Left renal cortex interstitium (tissue), 4 donors: ENCODE measurements around the gene TTPAL. TPM values are rescaled to one million over a fixed set of nuclear protein-coding genes. Genes with fewer than 3 reads are reported as not detected.

Source experiments
- DNase-seq, 4 donors: peaks; one replicate each; pipeline ENCODE4 v3.0.0-alpha.2; 2013; ENCODE audit warnings: low read depth in 4 of 4, low spot score in 2 of 4, missing footprints in 1 of 4
- polyA plus RNA-seq, 4 donors: library from polyadenylated mRNA; unstranded; fragments of 120-200 nt; gene quantifications; one replicate each; pipeline ENCODE4 v1.2.1, GENCODE V29; 2013; ENCODE audit not compliant: insufficient read length in 4 of 4

The TTPAL gene, protein sequence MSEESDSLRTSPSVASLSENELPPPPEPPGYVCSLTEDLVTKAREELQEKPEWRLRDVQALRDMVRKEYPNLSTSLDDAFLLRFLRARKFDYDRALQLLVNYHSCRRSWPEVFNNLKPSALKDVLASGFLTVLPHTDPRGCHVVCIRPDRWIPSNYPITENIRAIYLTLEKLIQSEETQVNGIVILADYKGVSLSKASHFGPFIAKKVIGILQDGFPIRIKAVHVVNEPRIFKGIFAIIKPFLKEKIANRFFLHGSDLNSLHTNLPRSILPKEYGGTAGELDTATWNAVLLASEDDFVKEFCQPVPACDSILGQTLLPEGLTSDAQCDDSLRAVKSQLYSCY
- polyA plus RNA-seq, result 10 to 100 TPM; 10.9 to 15.2 (median 13.2) TPM

DNA sequence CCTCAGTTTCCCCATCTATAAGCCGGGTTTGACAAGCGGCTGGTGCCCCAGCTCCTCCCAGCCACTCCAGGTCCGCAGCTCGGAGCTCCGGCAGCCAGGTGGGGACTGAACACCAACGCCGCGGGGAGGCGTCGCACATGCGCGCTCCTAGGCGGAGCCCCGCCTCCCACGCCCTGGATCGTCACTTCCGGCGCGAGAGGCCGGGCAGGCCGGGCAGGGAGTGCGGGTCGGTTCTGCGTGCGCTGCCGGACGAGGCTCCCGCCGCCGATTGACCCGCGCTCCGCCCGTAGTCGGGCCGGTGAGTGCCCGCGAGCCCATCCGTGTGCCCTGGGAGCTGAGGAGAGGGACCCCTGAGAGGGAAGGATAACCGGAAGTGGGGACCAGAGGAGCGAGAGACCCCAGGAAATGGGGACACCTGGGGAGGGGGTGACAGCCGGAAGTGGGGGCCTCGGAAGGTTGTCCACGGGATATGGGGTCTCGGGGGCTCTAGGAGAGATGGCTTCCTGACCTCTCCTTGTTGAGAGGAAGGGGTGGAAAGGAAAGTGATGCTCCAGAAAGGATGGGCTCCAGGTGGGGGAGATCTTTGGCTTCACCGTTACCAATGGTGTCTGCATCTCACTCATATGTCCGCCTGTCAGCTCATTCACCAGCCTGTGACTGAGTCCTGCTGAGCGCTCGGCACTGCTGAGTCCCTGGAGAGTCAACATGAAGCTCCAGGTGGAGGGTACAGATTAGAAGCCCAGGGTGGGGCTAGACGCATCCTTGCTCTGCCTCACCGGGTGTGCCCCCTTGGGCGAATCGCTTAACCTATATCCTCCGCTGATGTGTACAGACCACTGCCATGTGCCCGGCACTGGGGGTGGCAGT is at the start of gene TTPAL:
TSS of gene TTPAL (plus strand) at position 181 of the 867 bp plus-strand sequence. CDS start 4,126 bp downstream, outside the sequence.
- peak; percentile 70 to 84 (median 76) for DNase-seq

DNA sequence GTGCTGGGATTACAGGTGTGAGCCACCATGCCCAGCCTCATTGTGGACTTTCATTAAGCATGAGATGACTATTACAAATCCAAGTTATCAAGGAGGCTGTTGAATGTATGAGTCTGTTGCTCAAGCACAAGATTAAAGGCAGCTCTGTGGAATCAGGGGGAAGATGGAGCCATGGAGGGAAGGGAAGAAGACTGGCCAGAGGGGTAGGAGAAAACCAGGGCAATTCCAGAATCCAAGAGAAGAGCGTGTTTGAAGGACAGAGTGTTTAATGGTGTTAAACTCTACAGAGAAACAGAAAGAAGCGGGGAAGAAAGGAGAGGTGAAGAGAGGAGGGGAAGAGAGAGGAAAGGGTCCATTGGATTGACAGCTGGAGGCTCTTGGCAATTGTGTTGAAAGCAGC is 49.8 kb upstream of the TTPAL start:
- DNase-seq, result no peak

DNA sequence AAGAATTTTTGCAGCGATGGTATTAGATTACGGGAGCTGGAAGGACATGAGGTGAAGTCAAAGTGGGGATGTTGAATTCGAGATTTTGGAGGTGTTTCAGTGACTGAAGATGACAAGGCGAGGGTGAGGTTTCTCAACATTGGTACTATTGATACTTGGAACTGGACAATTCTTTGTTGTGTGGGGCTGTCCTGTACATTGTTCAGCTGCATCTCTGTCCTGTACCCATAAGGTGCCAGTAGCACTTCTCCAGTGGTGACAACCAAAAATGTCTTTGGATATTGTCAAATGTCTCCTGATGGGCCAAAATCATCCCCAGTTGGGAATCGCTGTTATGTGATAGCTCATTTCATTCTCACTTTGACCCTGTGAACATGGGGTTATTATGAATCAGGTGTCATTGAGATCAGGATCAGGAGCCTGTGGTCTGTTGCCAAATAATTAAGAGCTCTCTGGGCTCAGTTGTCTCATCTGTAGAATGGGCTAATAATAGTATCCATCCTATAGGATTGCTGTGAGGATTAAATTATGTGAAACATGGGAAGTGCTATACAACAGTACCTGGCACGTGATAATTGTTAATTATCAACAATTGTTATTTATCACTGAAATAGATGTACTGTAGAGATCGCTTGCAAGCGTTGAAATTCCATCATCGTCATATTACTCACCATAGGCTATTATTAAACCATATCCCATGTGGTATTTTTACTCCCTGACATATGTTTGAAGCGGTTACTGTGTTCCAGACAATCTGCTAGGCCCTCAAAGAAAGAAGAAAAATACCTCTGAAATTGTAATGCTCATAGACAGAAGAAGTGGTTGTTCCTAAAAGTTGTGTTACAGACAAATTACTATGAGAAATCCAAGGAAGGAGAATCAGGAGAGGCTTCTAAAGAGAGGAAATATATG is 48.5 kb upstream of the TTPAL start:
- DNase-seq, result no peak

DNA sequence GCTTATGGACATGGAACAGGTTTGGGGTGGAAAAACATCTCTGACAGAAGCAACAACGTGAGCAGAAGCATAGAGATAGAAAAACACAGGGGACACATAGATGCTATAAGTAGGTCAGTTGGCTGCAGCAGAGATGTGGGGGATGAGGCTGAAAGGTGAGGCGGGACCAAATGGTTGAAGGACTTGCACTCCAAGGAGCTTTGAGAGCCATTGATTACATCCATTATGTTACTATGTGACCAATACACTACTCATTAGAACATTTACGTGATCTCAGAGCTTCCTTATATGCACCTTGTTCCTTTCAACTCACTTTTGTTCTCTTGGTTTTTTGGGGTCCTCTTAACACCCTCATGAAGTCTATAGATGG is 47.9 kb upstream of the TTPAL start:
- DNase-seq, result no peak

DNA sequence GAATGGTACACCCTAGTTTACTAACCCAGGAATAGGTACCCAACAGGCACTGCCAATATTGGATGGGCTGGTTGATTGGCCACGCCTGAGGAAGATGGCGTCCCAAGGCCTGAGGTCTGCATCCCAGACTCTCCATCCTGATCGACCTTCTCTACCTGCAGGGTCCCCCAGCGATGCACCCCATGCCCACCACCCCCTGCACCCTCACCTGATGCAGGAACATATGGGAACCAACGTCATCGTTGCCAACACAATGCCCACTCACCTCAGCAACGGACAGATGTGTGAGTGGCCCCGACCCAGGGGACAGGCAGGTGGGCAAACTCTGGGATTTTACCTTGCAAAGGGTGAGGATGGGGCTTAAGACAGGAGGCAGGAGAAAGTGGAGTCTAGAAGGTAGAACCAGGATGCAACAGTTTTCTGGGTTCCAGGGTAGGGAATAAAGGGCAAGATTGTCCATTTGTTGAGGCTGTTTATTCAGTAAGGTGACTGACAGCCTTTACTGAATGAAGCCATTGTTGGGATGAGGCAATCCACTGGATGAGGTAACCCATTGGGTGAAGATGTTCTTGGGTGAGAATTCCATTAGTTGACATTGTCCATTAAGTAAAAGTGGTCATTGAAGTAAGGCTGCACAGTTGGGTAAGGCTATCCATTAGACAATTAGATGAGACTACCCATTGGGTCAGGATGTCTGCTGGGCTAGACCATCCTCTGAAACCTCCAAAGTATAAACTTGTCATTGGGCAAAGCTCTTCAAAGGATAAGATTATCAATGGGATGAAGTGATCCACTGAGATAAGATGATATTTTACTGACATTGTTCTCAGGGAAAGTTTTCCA is 47.3 kb upstream of the TTPAL start:
- DNase-seq, result no peak

DNA sequence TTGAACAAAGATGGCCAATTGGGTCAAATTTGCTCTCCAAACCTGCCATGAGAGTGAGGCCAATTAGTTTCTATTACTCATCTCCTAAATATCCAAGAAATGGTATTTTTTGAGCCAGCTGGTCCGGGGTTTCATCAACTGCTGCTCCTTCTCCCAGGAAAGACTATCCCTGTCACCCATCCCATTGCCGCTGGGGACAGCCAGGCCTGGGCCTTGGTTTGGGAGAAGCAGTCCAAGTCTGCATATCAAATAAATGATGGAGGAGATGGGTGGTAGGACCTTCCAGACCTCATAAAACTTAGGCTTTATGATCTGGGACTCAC is 46.7 kb upstream of the TTPAL start:
- no peak for DNase-seq

DNA sequence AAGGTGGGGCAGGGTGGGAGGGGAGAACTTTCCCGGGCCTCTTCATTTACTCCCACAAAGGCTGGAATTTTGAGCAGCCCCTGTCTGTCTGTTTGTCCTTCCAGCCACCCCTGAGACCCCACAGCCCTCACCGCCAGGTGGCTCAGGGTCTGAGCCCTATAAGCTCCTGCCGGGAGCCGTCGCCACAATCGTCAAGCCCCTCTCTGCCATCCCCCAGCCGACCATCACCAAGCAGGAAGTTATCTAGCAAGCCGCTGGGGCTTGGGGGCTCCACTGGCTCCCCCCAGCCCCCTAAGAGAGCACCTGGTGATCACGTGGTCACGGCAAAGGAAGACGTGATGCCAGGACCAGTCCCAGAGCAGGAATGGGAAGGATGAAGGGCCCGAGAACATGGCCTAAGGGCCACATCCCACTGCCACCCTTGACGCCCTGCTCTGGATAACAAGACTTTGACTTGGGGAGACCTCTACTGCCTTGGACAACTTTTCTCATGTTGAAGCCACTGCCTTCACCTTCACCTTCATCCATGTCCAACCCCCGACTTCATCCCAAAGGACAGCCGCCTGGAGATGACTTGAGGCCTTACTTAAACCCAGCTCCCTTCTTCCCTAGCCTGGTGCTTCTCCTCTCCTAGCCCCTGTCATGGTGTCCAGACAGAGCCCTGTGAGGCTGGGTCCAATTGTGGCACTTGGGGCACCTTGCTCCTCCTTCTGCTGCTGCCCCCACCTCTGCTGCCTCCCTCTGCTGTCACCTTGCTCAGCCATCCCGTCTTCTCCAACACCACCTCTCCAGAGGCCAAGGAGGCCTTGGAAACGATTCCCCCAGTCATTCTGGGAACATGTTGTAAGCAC is 46.0 kb upstream of the TTPAL start:
- no peak for DNase-seq

DNA sequence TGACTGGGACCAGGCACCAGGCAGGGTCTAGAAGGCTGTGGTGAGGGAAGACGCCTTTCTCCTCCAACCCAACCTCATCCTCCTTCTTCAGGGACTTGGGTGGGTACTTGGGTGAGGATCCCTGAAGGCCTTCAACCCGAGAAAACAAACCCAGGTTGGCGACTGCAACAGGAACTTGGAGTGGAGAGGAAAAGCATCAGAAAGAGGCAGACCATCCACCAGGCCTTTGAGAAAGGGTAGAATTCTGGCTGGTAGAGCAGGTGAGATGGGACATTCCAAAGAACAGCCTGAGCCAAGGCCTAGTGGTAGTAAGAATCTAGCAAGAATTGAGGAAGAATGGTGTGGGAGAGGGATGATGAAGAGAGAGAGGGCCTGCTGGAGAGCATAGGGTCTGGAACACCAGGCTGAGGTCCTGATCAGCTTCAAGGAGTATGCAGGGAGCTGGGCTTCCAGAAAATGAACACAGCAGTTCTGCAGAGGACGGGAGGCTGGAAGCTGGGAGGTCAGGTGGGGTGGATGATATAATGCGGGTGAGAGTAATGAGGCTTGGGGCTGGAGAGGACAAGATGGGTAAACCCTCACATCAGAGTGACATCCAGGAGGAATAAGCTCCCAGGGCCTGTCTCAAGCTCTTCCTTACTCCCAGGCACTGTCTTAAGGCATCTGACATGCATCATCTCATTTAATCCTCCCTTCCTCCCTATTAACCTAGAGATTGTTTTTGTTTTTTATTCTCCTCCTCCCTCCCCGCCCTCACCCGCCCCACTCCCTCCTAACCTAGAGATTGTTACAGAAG is 45.2 kb upstream of the TTPAL start:
- no peak for DNase-seq

DNA sequence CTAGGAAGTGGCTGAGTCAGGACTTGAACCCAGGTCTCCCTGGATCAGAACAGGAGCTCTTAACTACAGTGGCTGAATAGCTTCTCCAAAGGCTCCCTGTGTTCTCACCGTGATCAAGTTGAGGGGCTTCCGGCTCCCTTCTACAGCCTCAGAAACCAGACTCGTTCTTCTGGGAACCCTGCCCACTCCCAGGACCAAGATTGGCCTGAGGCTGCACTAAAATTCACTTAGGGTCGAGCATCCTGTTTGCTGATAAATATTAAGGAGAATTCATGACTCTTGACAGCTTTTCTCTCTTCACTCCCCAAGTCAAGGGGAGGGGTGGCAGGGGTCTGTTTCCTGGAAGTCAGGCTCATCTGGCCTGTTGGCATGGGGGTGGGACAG is 44.6 kb upstream of the TTPAL start:
- no peak for DNase-seq

DNA sequence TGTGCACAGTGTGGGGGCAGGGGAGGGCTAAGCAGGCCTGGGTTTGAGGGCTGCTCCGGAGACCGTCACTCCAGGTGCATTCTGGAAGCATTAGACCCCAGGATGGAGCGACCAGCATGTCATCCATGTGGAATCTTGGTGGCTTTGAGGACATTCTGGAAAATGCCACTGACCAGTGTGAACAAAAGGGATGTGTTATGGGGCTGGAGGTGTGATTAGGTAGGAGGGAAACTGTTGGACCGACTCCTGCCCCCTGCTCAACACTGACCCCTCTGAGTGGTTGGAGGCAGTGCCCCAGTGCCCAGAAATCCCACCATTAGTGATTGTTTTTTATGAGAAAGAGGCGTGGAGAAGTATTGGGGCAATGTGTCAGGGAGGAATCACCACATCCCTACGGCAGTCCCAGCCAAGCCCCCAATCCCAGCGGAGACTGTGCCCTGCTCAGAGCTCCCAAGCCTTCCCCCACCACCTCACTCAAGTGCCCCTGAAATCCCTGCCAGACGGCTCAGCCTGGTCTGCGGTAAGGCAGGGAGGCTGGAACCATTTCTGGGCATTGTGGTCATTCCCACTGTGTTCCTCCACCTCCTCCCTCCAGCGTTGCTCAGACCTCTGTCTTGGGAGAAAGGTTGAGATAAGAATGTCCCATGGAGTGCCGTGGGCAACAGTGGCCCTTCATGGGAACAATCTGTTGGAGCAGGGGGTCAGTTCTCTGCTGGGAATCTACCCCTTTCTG is 44.0 kb upstream of the TTPAL start:
- no peak for DNase-seq

DNA sequence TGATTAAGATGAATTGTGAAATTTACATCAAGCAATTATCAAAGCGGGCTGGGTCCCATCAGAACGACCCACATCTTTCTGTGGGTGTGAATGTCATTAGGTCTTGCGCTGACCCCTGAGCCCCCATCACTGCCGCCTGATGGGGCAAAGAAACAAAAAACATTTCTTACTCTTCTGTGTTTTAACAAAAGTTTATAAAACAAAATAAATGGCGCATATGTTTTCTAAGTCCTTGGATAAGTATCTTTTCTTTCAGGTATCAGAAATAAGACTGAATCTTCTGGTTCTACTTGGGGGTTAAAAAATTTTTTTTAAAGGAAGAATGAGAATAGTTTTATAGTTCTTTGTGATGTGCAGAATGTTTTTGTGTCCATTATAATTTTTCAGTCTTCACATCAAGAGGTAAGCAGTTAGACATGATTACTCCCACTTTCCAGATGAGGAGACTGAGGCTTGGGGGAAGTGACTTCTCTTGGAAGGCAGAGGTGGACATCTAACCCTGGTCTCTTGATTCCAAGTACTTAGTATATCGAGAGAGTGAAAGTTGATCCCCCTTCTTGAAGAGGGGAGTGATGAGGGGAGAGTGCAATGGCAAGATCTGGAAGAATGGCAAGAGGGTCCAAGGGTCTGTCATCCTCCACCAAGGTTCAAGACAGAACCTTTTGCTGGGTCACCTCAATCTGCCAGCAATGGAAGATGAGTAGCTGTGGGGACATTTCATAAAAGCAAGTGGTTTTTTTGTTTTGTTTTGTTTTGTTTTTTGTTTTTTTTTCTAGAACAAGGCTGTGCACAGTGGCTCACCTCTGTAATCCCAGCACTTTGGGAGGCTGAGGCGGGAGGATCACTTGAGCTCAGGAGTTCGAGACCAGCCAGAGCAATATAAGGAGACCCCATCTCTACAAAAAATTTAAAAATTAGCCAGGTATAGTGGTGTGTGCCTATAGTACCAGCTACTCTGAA is 42.8 kb upstream of the TTPAL start:
- DNase-seq, result no peak

DNA sequence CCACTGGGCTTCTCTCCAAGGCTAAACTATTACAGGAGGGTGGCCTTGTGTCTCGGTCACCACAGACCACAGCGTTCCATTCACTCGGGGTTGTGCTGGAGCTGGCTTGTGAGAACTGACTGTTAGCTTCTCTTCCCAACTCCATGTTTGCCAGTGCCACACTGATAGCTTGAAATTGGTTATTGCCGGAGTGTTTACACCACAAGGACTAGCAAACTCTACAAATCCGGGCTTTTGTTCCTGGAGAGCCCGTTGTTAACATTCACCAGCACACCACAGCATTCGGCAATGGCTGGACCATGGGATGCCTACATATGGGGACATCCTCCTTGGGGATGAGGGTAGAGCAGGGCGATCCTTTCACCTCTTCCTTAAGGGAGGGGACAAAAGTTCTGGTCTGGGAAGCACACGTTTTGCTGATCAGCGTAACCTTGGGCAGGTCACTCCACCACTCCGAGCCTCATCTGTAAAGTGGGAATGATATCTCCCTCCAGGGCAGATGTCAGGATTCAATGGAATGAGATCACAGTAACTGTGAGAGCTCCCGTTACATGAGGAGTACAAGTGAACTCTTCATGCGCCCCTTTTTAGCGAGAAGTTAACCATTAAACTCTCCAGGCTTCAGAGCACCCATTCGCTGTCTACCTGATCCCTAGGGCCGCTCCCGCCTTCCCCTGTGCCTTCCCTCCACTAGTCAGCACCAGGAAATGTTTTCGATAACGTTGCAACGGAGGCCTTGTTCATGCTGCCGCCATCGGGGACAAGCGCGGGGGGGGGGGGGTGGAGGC is 41.7 kb upstream of the TTPAL start:
- DNase-seq, result no peak

DNA sequence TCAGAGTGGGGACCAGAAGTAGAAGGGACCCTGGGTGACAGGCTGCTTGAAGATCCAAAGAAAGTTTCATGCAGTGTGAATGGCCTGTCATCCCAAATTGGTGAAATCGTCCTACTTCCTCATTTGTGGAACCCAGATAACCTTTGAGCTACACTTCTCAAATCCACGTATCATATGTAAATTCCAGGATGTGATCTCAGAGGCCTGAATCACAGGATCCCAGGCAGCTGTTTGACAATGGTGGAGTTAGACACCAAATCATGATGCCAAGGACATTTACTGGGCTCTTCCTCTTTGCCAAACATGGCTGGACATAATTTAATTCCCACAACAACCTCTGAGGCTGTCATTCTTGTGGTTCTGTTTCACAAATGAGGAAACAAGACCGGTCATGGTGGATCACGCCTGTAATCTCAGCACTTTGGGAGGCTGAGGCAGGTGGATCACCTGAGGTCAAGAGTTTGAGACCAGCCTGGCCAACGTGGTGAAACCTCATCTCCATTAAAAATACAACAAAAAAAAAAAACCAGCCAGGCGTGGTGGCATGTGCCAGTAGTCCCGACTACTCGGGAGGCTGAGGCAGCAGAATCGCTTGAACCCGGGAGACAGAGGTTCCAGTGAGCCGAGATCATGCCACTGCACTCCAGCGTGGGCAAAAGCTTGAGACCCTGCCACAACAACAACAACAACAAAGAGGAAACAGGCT is 39.9 kb upstream of the TTPAL start:
- no peak for DNase-seq

DNA sequence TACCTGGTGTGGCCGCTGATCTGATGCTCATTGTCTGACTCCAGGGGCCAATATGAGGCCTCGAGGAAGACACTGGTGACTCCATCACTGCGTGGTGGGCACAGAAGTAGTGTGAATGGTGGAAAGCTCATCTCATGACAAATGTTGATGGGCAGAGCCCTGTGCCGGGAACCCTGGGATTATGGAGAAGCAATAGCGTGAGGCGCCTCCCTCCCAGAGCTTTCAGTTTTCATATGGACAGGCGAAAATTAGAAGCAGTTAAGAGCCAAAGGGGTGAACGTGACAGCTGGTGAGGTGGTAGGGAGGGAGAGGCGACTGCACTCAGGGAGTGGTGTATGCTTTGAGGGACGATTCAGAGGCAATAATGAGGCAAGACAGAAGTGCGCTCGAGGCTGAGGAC is 39.3 kb upstream of the TTPAL start:
- no peak for DNase-seq

DNA sequence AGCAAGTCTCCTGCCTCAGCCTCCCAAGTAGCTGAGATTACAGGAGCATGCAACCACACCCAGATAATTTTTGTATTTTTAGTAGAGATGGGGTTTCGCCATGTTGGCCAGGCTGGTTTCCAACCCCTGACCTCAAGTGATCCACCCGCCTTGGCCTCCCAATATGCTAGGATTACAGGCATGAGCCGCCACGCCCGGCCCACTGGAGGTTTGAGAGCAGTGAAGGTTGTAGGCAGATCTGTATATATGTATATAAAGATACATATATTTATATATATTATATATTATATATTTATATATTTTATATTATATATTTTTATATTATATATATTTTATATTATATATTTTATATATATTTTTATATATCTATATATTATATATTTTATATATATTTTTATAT is 38.2 kb upstream of the TTPAL start:
- no peak for DNase-seq
